GM12878 (cell line): Measurements from ENCODE around the gene CREBBP. TPM values are rescaled to one million over a fixed set of nuclear protein-coding genes. Genes with fewer than 3 reads are reported as not detected.
A peak's percentile ranks its signal among the peaks of the same experiment; 100 is the strongest.

Experiments used
- BMI1 ChIP-seq: fragments of 450-650 bp; IDR thresholded peaks from 2 replicates; pipeline ENCODE4 v1.6.1; 2016; ENCODE audit warnings: mild to moderate bottlenecking, moderate library complexity, borderline replicate concordance
- DPF2 ChIP-seq: fragments of 450-650 bp; IDR thresholded peaks from 2 replicates; pipeline ENCODE4 v1.6.1; 2017; ENCODE audit warnings: mild to moderate bottlenecking
- GABPA ChIP-seq: IDR thresholded peaks from 2 replicates; pipeline ENCODE4 v1.6.1; 2014; ENCODE audit warnings: antibody characterized with exemption, low read depth, mild to moderate bottlenecking, inconsistent platforms
- GATAD2B ChIP-seq: fragments of 450-650 bp; conservative IDR thresholded peaks from 2 replicates; pipeline ENCODE4 v1.6.1; 2017; ENCODE audit warnings: low read depth, mild to moderate bottlenecking, moderate library complexity
- HCFC1 ChIP-seq: fragments of 150-350 bp; IDR thresholded peaks from 2 replicates; pipeline ENCODE4 v1.6.1; 2014; ENCODE audit warnings: low read length
- LARP7 ChIP-seq: fragments of 450-650 bp; IDR thresholded peaks from 2 replicates; pipeline ENCODE4 v1.6.1; 2017; ENCODE audit warnings: mild to moderate bottlenecking
- NFYB ChIP-seq: IDR thresholded peaks from 2 replicates; pipeline ENCODE4 v1.6.1; 2011; ENCODE audit warnings: low read depth, mild to moderate bottlenecking, low read length, improper control_type of control experiment, moderate library complexity; ENCODE audit not compliant: insufficient read depth
- NR2C1 ChIP-seq: fragments of 450-650 bp; IDR thresholded peaks from 2 replicates; pipeline ENCODE4 v1.6.1; 2017; ENCODE audit warnings: antibody characterized with exemption, mild to moderate bottlenecking, moderate library complexity
- NRF1 ChIP-seq: conservative IDR thresholded peaks from 2 replicates; pipeline ENCODE4 v1.6.1; 2011; ENCODE audit warnings: mild to moderate bottlenecking, low read depth, low read length, improper control_type of control experiment
- RBBP5 ChIP-seq: fragments of 200-600 bp; sonication (generic); conservative IDR thresholded peaks from 2 replicates; pipeline ENCODE4 v1.6.1; 2016
- SMAD1 ChIP-seq: fragments of 450-650 bp; IDR thresholded peaks from 2 replicates; pipeline ENCODE4 v1.6.1; 2018; ENCODE audit warnings: mild to moderate bottlenecking, low read depth; ENCODE audit not compliant: partially characterized antibody
- SMARCA5 ChIP-seq: fragments of 450-650 bp; IDR thresholded peaks from 2 replicates; pipeline ENCODE4 v1.6.1; 2017; ENCODE audit warnings: mild to moderate bottlenecking
- SPI1 ChIP-seq: IDR thresholded peaks from 2 replicates; pipeline ENCODE4 v1.6.1; 2011; ENCODE audit warnings: low read depth, mild to moderate bottlenecking, low read length, moderate library complexity, borderline replicate concordance; ENCODE audit not compliant: insufficient read depth
- SREBF2 ChIP-seq: IDR thresholded peaks from 2 replicates; pipeline ENCODE4 v1.6.1; 2012; ENCODE audit warnings: mild to moderate bottlenecking, low read length
- WRNIP1 ChIP-seq: IDR thresholded peaks from 2 replicates; pipeline ENCODE4 v1.6.1; 2011; ENCODE audit warnings: low read depth, low read length, improper control_type of control experiment, borderline replicate concordance
- ZNF217 ChIP-seq: fragments of 450-650 bp; IDR thresholded peaks from 2 replicates; pipeline ENCODE4 v1.6.1; 2017; ENCODE audit warnings: antibody characterized with exemption, mild to moderate bottlenecking
- ZNF274 ChIP-seq: IDR thresholded peaks from one replicate; pipeline ENCODE4 v1.8.0; 2011; ENCODE audit not compliant: insufficient read length, insufficient read depth
- ZNF622 ChIP-seq: fragments of 450-650 bp; IDR thresholded peaks from 2 replicates; pipeline ENCODE4 v1.6.1; 2017; ENCODE audit warnings: mild to moderate bottlenecking, inconsistent platforms
- polyA plus RNA-seq, 11 experiments: library from polyadenylated mRNA; depleted of rRNA in 4 of 11; unstranded in 6 of 11; stranded (reverse) in 5 of 11; fragments of >200 nt; fragmentation: Nextera tagmentation in 4 of 11; fragmentation: Illumina TruSeq in 1 of 11; extraction: Ambion mirVana in 4 of 11; extraction: Trizol in 1 of 11; gene quantifications; 1 replicate in 1 of 11; 2 replicates in 10 of 11; pipeline versions ENCODE4 v1.2.1 to v1.2.3, GENCODE V29; 2011 to 2016; ENCODE audit warnings: inconsistent platforms in 2 of 11, missing spikeins in 2 of 11, low read depth in 1 of 11
- total RNA-seq, 4 experiments: library from RNA; depleted of rRNA in 3 of 4; stranded (reverse); fragments of >200 nt in 3 of 4; fragmentation: Illumina TruSeq in 1 of 4; extraction: Trizol in 1 of 4; gene quantifications; 2 replicates each; pipeline versions ENCODE4 v1.2.1 to v1.2.3, GENCODE V29; 2013 to 2021
- TF ChIP-seq, protein P1 (sequence below): IDR thresholded peaks from 2 replicates; pipeline ENCODE4 v1.6.1; 2011; ENCODE audit warnings: borderline replicate concordance, low read depth, mild to moderate bottlenecking, moderate library complexity, low read length; ENCODE audit not compliant: insufficient read depth, poor library complexity, severe bottlenecking
- TF ChIP-seq, protein P2 (sequence below): fragments of 450-650 bp; formaldehyde crosslinking; IDR thresholded peaks from 2 replicates; pipeline ENCODE4 v1.5.0; 2022; ENCODE audit warnings: mild to moderate bottlenecking, missing genetic modification characterization
- TF ChIP-seq, protein P3 (sequence below): fragments of 450-650 bp; IDR thresholded peaks from 2 replicates; pipeline ENCODE4 v1.6.1; 2018; ENCODE audit warnings: borderline replicate concordance, mild to moderate bottlenecking; ENCODE audit not compliant: partially characterized antibody
- TF ChIP-seq, protein P4 (sequence below): IDR thresholded peaks from 2 replicates; pipeline ENCODE4 v1.6.1; 2012; ENCODE audit warnings: low read depth, low read length, improper control_type of control experiment

The CREBBP gene
- total and polyA plus RNA-seq, 10 of the 15 experiments (the other 5 are each of a cell fraction or from before 2014, with no cell fraction given) = 3.4 to 32.7 (median 7.9) TPM

DNA sequence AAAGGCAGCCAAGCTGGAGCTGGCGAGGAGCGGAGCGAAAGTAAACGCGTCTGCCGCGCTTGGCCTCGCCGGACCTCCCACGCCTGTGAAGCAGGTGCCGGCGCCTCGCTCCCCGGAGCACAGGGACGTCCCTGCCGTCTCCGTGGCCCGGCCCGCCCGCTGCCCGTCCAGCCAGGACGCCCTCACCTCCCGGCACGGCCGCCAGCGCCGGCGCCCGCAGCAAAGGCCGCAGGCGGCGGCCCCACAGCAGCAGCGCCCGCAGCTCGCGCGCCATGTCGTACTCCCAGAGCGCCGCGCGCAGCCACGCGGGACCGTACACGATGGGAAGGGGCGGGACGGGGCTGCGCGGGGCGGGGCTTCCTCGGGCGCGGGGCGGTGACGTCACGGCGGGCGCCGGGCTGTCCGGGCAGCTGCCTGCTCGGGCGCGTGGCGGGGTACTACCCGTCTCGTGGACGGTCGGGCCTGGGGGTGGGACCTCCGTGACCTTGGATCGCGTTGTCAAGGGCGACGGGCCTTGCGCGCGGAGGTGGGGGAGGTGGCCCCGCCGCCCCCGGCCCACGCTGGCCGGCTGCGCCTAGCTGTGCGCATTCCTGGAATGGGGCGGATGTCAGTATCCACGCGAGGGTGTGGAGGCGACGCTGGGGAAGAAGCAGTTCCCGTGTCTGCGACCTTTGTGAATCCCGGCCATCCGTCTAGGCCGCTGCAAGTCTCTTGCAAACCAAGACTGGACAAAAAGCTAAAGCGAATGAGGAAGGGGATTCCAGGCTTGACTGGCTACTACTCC lies 163.1 kb downstream of the CREBBP start, which contains the start of gene TRAP1 (continued):
- TF ChIP-seq WRNIP1 (no peak), RBBP5 (no peak), GATAD2B (peak; percentile 85), SPI1 (peak; percentile 24; the same call in 1 of the 2 replicates), LARP7 (peak; percentile 88), ZNF622 (no peak), HCFC1 (peak; percentile 64), NR2C1 (peak; percentile 58), NRF1 (peak; percentile 32; the same call in 1 of the 2 replicates), NFYB (no peak), ZNF217 (no peak; the same call in 1 of the 2 replicates), DPF2 (peak; percentile 87), GABPA (no peak), SMAD1 (no peak), BMI1 (no peak), SMARCA5 (0 out of 2 replicates have a peak, but pooled peaks have one; percentile 63), SREBF2 (no peak), ZNF274 (no peak)
- TF ChIP-seq, protein P1, sequence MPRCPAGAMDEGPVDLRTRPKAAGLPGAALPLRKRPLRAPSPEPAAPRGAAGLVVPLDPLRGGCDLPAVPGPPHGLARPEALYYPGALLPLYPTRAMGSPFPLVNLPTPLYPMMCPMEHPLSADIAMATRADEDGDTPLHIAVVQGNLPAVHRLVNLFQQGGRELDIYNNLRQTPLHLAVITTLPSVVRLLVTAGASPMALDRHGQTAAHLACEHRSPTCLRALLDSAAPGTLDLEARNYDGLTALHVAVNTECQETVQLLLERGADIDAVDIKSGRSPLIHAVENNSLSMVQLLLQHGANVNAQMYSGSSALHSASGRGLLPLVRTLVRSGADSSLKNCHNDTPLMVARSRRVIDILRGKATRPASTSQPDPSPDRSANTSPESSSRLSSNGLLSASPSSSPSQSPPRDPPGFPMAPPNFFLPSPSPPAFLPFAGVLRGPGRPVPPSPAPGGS = no peak
- TF ChIP-seq, protein P2, sequence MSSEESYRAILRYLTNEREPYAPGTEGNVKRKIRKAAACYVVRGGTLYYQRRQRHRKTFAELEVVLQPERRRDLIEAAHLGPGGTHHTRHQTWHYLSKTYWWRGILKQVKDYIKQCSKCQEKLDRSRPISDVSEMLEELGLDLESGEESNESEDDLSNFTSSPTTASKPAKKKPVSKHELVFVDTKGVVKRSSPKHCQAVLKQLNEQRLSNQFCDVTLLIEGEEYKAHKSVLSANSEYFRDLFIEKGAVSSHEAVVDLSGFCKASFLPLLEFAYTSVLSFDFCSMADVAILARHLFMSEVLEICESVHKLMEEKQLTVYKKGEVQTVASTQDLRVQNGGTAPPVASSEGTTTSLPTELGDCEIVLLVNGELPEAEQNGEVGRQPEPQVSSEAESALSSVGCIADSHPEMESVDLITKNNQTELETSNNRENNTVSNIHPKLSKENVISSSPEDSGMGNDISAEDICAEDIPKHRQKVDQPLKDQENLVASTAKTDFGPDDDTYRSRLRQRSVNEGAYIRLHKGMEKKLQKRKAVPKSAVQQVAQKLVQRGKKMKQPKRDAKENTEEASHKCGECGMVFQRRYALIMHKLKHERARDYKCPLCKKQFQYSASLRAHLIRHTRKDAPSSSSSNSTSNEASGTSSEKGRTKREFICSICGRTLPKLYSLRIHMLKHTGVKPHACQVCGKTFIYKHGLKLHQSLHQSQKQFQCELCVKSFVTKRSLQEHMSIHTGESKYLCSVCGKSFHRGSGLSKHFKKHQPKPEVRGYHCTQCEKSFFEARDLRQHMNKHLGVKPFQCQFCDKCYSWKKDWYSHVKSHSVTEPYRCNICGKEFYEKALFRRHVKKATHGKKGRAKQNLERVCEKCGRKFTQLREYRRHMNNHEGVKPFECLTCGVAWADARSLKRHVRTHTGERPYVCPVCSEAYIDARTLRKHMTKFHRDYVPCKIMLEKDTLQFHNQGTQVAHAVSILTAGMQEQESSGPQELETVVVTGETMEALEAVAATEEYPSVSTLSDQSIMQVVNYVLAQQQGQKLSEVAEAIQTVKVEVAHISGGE = no peak
- TF ChIP-seq, protein P3, sequence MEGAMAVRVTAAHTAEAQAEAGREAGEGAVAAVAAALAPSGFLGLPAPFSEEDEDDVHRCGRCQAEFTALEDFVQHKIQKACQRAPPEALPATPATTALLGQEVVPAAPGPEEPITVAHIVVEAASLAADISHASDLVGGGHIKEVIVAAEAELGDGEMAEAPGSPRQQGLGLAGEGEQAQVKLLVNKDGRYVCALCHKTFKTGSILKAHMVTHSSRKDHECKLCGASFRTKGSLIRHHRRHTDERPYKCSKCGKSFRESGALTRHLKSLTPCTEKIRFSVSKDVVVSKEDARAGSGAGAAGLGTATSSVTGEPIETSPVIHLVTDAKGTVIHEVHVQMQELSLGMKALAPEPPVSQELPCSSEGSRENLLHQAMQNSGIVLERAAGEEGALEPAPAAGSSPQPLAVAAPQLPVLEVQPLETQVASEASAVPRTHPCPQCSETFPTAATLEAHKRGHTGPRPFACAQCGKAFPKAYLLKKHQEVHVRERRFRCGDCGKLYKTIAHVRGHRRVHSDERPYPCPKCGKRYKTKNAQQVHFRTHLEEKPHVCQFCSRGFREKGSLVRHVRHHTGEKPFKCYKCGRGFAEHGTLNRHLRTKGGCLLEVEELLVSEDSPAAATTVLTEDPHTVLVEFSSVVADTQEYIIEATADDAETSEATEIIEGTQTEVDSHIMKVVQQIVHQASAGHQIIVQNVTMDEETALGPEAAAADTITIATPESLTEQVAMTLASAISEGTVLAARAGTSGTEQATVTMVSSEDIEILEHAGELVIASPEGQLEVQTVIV = no peak
- TF ChIP-seq, protein P4, sequence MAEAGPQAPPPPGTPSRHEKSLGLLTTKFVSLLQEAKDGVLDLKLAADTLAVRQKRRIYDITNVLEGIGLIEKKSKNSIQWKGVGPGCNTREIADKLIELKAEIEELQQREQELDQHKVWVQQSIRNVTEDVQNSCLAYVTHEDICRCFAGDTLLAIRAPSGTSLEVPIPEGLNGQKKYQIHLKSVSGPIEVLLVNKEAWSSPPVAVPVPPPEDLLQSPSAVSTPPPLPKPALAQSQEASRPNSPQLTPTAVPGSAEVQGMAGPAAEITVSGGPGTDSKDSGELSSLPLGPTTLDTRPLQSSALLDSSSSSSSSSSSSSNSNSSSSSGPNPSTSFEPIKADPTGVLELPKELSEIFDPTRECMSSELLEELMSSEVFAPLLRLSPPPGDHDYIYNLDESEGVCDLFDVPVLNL = peak; percentile 44; the same call in 1 of the 2 replicates
